Stimulated activated CD4-positive, alpha-beta T cell treated with anti-CD3 and anti-CD28 coated beads, Interleukin-15, amount 100 ng/mL, for 48 hours (primary cell): ENCODE data around the gene GALNT10.

ENCODE experiments used
- DNase-seq, 2 donors: peaks; one replicate each; pipeline ENCODE4 v3.0.0-alpha.2; 2020; ENCODE audit warnings: low read depth in 2 of 2

Gene GALNT10

DNA sequence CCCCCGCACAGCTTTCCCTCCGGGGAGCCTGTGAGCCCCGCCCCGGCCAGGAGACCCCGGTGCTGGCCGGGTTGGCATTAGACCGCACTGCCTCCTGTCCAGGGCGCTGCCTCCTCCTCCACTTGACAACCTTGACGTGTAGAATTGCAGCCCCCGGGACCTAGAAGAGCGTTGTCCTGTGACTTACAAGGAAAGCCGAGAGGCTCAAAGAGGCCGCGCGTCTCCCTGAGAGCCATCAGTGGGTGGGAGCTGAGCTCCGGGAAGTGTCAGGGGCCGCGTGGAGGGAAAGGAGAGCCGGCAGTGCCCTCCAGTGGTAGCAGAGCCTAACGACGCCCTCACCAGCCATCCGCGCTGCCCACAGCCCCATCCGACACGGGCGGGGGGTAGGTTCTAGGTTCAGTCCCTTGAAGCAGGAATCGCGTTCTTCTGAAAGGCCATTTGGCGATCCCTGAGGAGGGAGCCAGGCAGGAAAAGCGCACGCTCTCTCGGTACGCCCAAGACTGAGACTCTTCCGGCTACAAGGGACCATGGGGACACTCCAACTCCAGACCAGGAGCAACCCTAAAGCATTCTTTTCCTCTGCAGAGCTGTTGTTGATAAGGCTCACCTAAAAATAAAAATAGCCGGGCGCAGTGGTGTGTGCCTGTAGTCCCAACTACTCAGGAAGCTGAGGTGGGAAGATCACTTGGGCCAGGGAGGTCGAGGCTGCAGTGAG is 214.7 kb downstream of the GALNT10 start:
- DNase-seq, result peak; percentile 57 to 75

DNA sequence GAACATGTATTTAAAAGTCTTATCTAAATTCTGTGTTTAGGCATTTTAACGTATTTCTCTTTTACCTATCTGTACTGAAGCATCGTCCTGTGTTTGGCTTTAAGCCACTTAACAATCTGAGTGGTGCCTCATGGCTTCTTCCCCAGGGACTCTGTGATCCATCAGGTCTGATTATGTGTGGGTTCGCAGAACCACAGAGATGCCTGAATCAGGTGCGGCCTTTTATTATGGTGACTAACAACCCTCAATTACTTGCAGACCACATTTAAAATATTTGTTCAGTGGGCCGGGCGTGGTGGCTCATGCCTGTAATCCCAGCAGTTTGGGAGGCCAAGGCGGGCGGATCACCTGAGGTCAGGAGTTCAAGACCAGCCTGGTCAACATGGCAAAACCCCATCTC is 215.7 kb downstream of the GALNT10 start:
- no peak for DNase-seq

DNA sequence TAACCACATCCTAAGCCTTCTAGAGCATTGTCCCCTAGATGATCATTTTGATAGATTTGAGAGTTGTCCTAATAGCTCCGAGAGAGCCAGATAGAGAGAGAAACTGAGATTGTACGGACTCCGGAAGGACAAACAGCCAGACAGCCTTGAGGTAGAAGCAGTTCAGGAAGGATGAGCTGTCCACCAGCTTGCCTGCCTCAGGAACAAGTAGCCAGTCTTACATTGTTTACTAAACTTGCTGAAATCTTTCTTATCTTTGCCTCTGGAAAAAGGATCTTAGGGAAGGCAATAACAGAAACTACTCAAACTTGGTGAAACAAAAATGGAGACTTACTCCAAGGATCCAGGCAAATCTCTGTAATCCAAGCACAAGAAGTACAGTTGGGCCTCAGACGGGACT is 216.3 kb downstream of the GALNT10 start:
- no peak for DNase-seq

DNA sequence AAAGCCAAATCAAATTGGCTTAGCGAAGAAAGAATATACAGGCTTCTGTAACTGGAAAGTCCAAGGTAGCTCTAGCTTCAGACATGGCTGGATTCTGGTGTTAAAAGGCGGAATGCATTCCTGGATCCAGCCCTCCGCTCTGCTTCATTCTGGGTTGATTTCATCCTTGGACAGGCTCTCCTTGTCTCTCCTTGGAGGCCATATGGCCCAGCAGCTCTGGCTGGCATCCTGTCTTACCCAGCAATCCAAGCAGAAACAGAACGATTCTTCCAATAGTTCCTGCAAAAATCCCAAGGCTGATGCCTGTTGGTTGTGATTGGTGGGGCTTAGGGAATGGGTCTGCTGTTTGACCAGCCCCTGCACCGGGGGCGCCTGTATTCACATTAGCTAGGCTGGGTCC is 218.3 kb downstream of the GALNT10 start:
- no peak for DNase-seq

DNA sequence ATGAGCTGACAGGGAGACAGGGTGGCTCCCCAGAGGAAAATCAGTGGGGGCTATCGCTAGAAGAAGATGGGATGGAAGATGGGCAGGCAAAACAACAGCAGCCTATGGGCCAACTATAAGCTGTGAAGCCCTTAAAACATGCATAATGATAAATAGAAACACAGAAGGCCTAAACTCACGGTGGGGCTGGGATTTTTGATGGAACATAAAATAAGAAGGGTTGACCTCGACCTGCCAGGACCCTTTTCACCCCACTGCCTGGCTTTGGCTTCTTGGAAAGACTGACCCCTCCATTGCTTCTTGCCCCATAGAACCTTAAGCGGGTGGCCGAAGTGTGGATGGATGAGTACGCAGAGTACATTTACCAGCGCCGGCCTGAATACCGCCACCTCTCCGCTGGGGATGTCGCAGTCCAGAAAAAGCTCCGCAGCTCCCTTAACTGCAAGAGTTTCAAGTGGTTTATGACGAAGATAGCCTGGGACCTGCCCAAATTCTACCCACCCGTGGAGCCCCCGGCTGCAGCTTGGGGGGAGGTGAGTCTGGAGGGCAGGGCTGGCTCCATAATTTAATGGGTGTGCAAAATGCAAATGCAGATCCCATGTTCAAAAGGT is 218.8 kb downstream of the GALNT10 start:
- no peak for DNase-seq

DNA sequence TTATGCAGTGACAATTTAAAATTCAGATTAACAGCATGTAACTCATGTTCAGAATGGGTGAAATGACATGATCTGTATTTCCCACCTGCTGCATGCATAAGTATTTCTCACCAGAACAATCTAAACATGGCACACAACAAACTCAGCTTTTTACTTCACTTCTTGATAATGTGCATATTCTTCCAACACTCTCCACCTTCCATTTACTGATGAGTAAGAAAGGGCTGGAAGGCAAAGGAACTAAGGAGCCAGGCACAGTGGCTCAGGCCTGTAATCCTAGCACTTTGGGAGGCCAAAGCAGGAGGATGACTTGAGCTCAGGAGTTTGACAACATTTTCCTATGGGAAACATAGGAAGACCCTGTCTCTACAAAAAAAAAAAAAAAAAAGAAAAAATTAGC is 219.5 kb downstream of the GALNT10 start:
- DNase-seq, result no peak

DNA sequence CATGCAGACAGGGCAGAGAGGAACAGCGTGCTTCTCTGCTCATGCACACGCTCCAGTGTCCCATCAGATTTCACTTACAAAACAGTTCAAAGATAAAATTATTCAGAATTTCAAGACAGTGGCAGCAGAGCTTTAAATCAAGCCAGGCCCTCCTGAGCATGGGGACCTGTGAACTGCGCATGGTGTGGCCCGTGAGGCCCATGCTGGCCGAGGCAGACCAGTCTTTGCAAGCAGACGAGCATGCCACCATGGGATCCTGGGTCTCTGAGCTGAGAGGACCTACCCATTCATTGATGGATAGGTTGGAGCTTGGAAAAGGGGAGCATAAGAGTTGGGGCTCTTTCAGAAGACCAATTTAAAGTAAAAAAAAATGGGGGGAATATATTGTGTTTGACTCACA is 220.3 kb downstream of the GALNT10 start:
- no peak for DNase-seq

DNA sequence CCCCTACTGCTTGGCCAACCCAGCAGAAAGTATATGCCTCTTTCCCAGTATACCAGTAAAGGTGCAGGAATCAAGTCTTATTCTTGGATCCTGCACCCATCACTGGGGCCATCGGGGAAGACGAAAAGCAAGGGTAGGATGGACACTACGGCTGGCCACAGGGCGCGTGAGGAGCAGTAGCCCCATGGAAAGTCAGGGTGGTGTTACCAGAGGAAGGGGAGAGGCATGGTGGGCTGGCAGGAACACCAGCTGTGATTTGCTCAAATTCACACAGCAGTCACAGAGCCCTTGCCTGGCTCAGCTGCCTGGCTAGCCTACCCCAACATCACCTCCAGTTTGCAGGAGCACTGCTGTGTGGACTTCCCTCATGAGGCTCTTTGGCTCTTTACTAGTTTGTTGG is 220.8 kb downstream of the GALNT10 start:
- DNase-seq, result no peak

DNA sequence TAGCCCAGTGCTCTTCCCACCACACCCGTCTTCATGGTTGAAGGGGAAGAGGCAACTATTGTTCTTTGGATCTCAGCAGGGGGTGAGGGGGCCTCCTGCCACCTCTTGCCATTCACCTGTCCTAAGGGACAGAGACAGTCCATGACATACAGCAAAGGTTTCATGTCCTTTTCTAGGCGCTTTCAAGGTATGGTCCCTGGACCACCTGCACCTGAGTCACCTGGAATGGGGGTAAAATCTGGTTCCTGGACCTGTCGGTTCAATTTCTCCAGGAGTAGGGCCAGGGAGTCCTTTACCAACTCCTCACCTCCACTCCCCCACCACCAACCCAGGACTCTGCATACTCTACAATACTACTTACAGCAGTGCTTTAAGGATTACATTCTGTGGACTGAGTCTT is 221.8 kb downstream of the GALNT10 start:
- no peak for DNase-seq

DNA sequence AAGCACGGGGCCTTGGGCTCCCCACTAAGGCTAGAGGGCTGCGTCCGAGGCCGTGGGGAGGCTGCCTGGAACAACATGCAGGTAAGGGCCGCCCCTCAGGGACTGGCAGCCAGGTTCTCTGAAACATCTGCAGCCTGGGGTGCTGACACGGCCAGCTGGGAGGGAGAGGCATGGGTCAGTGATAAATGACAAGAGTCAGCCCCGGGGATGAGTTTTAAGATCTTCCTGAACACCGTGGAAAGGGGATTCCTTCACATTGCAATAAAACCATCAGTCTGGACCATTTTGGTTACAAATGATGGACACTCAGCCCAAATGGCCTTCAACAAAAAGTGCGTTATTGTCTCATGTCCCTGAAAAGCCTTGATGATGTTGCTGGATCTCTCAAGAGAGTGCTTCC is 222.4 kb downstream of the GALNT10 start:
- no peak for DNase-seq

DNA sequence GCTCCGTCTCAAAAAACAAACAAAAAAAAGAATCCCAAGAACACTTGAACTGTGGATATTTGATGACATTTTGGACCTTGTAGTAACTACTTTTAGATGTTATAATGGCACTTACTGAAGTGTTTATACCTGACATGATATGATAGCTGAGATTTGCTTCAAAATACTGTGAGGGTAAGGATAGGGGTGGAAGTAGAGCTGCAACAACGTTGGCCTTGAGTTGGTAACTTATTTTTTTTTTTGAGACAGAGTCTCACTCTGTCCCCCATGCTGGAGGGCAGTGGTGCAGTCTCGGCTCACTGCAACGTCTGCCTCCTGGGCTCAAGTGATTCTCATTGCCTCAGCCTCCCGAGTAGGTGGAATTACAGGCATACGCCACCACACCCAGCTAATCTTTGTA is 224.6 kb downstream of the GALNT10 start:
- no peak for DNase-seq

DNA sequence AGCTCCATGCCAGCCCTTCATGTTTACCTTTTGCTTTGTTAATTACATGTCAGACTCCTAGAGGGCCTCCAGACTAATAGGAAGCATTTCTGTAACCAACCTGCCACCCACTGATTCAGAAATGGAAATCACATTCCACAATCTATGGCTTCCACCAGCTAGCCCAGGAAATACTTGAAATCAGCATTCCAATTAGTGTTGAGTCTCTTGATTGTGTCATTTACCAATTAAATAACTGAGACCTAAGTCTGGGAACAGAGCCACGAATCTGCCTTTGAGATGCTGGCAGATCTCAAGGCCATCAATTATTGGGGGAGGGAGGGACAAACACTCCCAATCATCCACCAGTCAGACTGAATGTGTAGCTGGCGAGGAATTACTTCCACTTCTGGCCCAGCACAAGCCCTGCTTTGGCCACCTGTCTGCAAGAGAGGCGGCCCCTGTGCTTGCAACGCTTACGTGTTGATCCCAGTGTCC is 227.8 kb downstream of the GALNT10 start:
- no peak for DNase-seq

DNA sequence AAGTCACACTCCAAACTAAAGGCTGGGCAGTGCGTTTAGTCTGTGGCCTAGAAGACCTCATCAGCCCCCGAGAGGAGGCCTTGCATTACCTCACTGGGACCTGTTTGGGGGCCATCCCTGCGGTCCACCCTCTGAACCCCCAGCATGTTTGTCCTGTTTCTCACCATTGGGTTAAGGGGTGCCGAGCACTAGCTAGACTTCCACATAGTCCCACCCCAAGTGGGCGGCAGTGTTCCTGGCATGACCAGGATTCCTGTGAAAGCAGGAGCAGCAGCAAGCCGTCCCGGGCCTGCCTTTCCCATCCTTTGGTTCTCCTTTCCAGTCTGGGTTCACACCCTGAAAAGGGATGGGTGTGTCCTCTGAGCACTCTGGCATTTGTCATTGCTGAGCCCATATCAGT is 228.7 kb downstream of the GALNT10 start:
- no peak for DNase-seq

DNA sequence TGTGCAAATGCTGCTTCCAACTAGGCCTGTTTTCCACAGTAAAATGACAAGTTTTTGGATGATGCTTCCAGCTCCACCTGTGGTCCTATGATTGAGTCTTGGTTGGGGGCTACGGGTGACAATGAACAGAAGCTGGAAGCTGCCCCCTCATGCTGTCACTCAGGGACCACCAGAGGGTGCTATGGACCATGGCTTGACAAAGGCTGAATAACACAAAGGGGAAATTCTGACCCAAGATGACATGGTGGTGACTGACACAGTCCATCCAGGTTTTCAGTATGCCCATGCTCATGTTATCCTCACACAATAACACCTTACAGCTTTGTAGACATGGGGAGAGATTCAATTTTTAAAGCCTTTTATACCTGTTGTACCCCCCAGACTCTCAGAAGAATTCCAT is 231.3 kb downstream of the GALNT10 start:
- no peak for DNase-seq

DNA sequence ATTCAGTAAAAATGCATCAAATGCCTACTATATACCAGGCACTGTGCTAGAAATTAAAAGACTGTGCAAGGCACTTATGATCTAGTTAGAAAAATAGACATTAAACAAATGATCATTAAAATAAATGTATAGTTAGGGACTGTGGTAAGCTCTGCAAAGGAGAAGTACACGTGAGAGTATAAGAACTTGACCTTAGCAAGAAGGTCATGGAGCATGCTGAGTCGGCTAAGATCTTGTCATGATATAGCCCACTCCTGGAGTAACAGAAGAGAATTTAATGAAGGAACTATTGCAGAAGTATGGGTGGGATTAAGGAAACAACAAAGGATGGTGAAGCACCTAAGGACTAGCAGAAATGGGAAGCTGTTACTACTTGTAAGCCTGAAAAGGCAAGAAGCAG is 231.8 kb downstream of the GALNT10 start:
- DNase-seq, result no peak

DNA sequence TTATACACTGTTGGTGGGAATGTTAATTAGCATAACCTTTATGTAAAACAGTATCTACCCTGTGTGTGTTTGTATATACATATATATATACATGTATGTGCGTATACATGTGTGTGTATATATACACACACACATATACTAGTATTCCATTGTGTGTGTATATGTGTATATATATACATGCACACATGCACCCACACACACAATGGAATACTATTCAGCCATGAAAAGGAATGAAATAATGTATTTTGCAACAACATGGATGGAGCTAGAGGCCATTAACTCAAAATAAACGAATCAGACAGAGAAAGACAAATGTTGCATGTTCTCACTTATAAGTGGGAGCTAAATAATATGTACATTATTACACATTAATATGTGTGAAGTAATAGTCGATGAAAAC is 237.7 kb downstream of the GALNT10 start:
- no peak for DNase-seq

DNA sequence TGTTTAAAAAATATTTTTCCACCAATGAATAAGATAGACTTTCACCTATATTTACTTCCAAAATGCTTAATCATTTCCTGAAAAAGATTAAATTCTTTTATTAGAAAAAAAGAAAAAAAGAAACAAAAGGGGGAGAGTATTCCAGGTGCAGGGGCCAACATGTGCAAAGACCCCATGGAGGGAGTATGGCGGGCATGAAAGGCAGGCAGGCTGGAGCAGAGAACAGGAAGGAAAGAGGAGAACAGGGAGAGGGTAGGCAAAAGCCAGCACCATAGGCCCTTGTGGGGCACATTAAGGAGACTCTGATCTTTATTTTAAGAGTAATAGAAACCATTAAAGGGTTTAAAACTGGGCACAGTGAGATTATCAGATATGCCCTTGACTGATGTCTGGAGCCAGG is 238.8 kb downstream of the GALNT10 start:
- DNase-seq, result no peak

DNA sequence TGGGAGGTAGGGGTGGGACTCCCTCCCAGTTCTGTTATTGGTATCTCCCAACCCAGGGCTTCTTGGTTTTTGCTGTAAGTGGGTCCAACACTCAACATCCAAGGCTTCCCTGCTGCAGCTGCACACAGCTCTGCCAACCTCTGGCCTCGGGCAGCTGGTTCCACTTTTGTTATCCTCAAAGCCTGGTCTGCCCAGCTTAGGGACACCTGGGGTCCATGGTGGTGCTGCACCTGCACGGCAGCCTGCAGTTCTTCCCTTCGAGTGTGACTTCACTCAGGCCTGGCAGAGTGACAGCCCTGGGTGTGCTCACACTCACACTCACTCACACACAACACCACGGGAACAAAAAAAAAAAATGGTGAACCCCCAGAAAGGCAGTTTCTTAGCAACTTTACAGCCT is 239.9 kb downstream of the GALNT10 start:
- DNase-seq, result no peak

DNA sequence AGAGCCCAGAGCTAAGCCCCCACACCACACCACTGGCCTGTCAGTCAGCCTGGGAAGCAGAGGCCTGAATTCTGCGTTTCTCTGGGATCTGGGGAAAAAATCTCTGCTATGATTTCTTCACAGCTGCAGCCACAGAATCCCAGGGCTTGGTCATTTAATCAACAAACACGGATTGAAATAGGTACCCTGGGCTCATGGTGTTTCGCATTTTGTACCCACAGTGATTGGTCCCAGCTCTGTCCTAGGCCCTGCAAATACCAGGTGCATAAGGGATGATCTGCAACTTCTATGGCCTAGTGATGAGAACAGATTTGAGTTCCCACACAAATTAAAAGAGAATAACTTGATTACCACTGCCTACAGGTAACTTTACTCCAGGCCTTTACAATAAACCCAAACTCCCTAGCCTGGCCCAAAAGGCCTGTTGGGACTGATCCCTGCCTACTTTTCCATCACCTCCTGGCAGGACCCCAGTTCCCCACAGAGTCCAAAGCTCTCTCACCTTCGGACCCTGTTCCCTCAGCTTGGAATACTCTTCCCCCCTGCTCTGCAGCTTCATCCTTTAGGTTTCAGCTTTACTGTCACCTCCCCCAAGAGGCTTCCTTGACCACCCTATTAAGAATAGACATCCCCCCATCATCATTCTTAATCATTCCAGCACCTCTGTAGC is 240.6 kb downstream of the GALNT10 start:
- no peak for DNase-seq

DNA sequence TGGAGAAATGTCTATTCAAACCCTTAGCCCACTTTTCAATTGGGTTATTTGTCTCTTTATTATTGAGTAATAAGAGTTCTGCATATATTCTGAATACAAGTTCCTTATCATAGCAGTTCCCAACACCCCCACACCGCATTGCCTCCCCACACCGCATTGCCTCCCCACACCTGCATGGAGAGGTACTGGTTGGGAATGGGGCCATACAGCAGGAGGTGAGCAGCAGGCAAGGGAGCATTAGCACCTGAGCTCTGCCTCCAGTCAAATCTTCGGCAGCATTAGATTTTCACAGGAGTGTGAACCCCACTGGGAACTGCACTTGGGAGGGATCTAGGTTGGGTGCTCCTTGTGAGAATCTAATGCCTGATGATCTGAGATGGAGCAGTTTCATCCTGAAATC is 244.7 kb downstream of the GALNT10 start:
- DNase-seq, result no peak

DNA sequence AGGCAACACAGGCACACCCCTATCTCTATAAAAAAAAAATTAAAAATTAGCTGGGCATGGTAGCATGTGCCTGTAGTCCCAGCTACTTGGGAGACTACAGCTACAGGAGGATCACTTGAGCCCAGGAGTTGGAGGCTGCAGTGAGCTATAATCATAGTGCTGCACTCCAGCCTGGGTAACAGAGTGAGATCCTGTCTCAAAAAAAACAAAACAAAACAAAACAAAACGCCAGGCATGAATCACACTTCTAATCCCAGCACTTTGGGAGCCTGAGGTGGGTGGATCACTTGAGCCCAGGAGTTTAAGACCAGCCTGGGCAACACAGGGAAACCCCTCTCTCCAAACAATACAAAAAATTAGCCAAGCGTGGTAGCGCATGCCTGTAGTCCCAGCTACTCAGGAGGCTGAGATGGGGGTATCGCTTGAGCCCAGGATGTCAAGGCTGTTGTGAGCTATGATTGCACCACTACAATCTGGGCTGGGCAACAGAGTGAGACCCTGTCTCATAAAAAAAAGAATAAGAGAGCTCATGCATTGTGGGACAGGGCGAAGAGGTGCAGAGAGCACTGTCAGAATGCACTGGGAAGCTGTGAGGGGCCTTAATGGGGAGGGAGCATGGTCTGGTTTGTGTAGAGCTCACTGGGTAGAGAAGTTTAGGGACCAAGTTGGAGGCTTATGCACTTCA is 246.9 kb downstream of the GALNT10 start:
- no peak for DNase-seq

DNA sequence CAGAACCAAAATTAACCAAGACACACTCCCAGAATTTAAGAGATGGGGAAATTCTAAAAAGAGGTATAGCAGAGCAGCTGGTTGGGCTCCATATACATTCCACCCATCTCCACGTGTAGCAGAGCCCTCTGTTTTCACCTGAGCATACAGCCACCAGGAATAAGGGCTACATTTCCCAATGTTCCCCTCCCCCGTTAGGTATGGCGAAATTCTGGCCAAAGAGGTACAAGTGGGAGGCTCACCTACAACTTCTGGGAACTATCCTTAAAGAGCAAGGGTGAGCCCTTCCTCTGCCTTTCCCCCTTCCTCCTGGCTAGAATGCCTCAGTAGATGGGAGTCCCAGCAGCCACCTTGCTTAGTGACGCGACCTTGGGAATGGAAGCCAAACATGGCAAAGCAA is 250.0 kb downstream of the GALNT10 start:
- no peak for DNase-seq

DNA sequence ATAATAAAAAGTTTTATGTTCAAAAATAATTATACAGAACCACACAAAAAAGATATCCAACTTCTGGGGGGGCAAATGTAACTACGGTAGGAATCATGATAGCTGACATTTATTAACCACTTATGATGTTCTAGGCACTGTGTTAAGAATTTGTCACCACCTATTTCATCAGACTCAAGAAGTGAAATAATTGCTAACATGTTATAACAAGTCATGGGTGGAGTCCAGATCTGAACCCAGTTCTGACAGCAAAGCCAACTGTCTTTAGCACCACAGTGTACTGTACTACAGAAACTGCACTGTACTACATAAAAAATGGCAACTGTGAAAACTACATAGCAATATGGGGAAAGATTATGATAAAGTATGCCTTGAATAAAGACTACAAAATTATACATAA is 252.3 kb downstream of the GALNT10 start:
- no peak for DNase-seq
